NCI-H446 treated with DMSO at 0.1 percent for 48 hours (cell line): Measurements from ENCODE around the gene AQP1.

ENCODE experiments used
- DNase-seq: peaks from one replicate; lab custom pipeline; 2025; lab: John Stamatoyannopoulos, UW

AQP1 gene

GRCh38 chr7:30936650-30937245 lies 25.1 kb downstream of the AQP1 start:
- no peak for DNase-seq

GRCh38 chr7:30937416-30937815 lies 25.8 kb downstream of the AQP1 start:
- DNase-seq: no peak

- peak; percentile 18 for DNase-seq
Observed at GRCh38 chr7:30938435-30939316, 27.0 kb downstream of the AQP1 start.

GRCh38 chr7:30941582-30942323 lies 30.1 kb downstream of the AQP1 start:
- no peak for DNase-seq

- no peak for DNase-seq
Observed at GRCh38 chr7:30950197-30950596, 38.5 kb downstream of the AQP1 start.

GRCh38 chr7:30954914-30955313 lies 43.3 kb downstream of the AQP1 start:
- DNase-seq: no peak

- DNase-seq: no peak
Observed at GRCh38 chr7:30956704-30957103, 45.1 kb downstream of the AQP1 start.

- no peak for DNase-seq
Observed at GRCh38 chr7:30963842-30964241, 52.2 kb downstream of the AQP1 start, which contains the start of gene GHRHR. Gene GHRHR, plus strand, starts transcription at chr7:30963953. Its CDS starts 116 bp downstream, at chr7:30964069.

- DNase-seq: no peak
Observed at GRCh38 chr7:30965372-30965771, 53.7 kb downstream of the AQP1 start.

GRCh38 chr7:30965883-30966282 lies 54.2 kb downstream of the AQP1 start:
- DNase-seq: no peak

- no peak for DNase-seq
Observed at GRCh38 chr7:30968294-30968693, 56.6 kb downstream of the AQP1 start.

GRCh38 chr7:30968747-30969603 lies 57.3 kb downstream of the AQP1 start:
- no peak for DNase-seq

- no peak for DNase-seq
Observed at GRCh38 chr7:30969604-30969970, 57.9 kb downstream of the AQP1 start.

GRCh38 chr7:30970074-30970473 lies 58.4 kb downstream of the AQP1 start:
- DNase-seq: no peak

- no peak for DNase-seq
Observed at GRCh38 chr7:30970594-30971094, 59.0 kb downstream of the AQP1 start.

GRCh38 chr7:30971440-30971839 lies 59.8 kb downstream of the AQP1 start:
- no peak for DNase-seq

GRCh38 chr7:30971840-30972563 lies 60.3 kb downstream of the AQP1 start:
- DNase-seq: no peak

- no peak for DNase-seq
Observed at GRCh38 chr7:30973292-30973691, 61.6 kb downstream of the AQP1 start.

GRCh38 chr7:30973791-30974604 lies 62.3 kb downstream of the AQP1 start:
- DNase-seq: no peak
